HG02943 (cell line): Measurements from ENCODE around the gene PKM.

ENCODE experiments used
- ATAC-seq: cut with Tn5 transposase; IDR thresholded peaks from one replicate; pipeline ENCODE4 v1.9.1; 2021; ENCODE audit warnings: mild to moderate bottlenecking, low read depth, moderate library complexity; ENCODE audit not compliant: unreplicated experiment

Gene PKM

GRCh38 chr15:72161361-72162132 lies 69.4 kb downstream of the PKM start:
- no peak for ATAC-seq

- no peak for ATAC-seq
Observed at GRCh38 chr15:72160696-72161245, 70.2 kb downstream of the PKM start.

GRCh38 chr15:72156928-72157327 lies 74.1 kb downstream of the PKM start:
- no peak for ATAC-seq

GRCh38 chr15:72155635-72156616 lies 75.1 kb downstream of the PKM start:
- no peak for ATAC-seq

GRCh38 chr15:72155003-72155621 lies 75.9 kb downstream of the PKM start:
- ATAC-seq, result no peak

GRCh38 chr15:72154316-72154715 lies 76.7 kb downstream of the PKM start:
- no peak for ATAC-seq

- no peak for ATAC-seq
Observed at GRCh38 chr15:72153269-72154000, 77.6 kb downstream of the PKM start.
